SK-N-SH (cell line): ENCODE data around the gene ACE.

Source experiments
- CTCF ChIP-seq: fragments of 200-600 bp; sonication (generic); IDR thresholded peaks from 2 replicates; pipeline ENCODE4 v1.6.1; 2017; ENCODE audit warnings: antibody characterized with exemption, mild to moderate bottlenecking, moderate library complexity
- EP300 ChIP-seq, 2 experiments: IDR thresholded peaks; 2 replicates each; pipeline versions ENCODE4 v1.4.0 to v1.6.1; 2012; ENCODE audit warnings: borderline replicate concordance in 1 of 2, low read depth in 1 of 2, low read length in 1 of 2
- GABPA ChIP-seq: IDR thresholded peaks from 2 replicates; pipeline ENCODE4 v1.4.0; 2012; ENCODE audit warnings: low read depth, mild to moderate bottlenecking
- RCOR1 ChIP-seq: fragments of 150-350 bp; IDR thresholded peaks from 2 replicates; pipeline ENCODE4 v1.6.1; 2017; ENCODE audit warnings: antibody characterized with exemption, low read length
- RFX5 ChIP-seq: IDR thresholded peaks from 2 replicates; pipeline ENCODE4 v1.6.1; 2012; ENCODE audit warnings: mild to moderate bottlenecking, improper control_type of control experiment, low read length
- RXRA ChIP-seq: IDR thresholded peaks from 2 replicates; pipeline ENCODE4 v1.4.0; 2012; ENCODE audit warnings: low read depth, mild to moderate bottlenecking, borderline replicate concordance
- TAF1 ChIP-seq: IDR thresholded peaks from 2 replicates; pipeline ENCODE4 v1.6.1; 2012; ENCODE audit warnings: low read depth, mild to moderate bottlenecking, low read length, moderate library complexity, borderline replicate concordance
- TEAD4 ChIP-seq: IDR thresholded peaks from 2 replicates; pipeline ENCODE4 v1.4.0; 2012; ENCODE audit warnings: mild to moderate bottlenecking, borderline replicate concordance; ENCODE audit not compliant: insufficient read depth
- USF1 ChIP-seq: IDR thresholded peaks from 2 replicates; pipeline ENCODE4 v1.4.0; 2012; ENCODE audit warnings: low read depth, borderline replicate concordance
- USF2 ChIP-seq: fragments of 150-350 bp; IDR thresholded peaks from 2 replicates; pipeline ENCODE4 v1.6.1; 2017; ENCODE audit warnings: antibody characterized with exemption, low read length, low read depth, borderline replicate concordance
- YY1 ChIP-seq: IDR thresholded peaks from 2 replicates; pipeline ENCODE4 v1.4.0; 2012; ENCODE audit warnings: low read depth, mild to moderate bottlenecking

GRCh38 chr17:63440770-63441335 lies 36.0 kb upstream of the ACE start:
- no peak for TF ChIP-seq YY1
- TF ChIP-seq TAF1, result no peak
- no peak for TF ChIP-seq RXRA
- TF ChIP-seq CTCF, result no peak; the same call in 1 of the 2 replicates
- TF ChIP-seq EP300 (IDR thresholded peaks at IDR 0.05; ENCODE audit: borderline replicate concordance in 1 of 2, low read depth in 1 of 2, low read length in 1 of 2), result peak in 1 of 2 experiments; percentile 85; a peak in 3 of 4 replicates
- TF ChIP-seq RCOR1, result peak; percentile 56; the same call in 1 of the 2 replicates
- TF ChIP-seq GABPA, result no peak
- TF ChIP-seq TEAD4, result no peak
- TF ChIP-seq USF1, result no peak
- no peak for TF ChIP-seq USF2
- no peak for TF ChIP-seq RFX5
